Activated B cell treated with CpG ODN at 0.5 μM for 24 hours (primary cell): ENCODE measurements around the gene CYTL1. TPM values are rescaled to one million over a fixed set of nuclear protein-coding genes. Genes with fewer than 3 reads are reported as not detected.

Experiments
- ATAC-seq: fragments of 200-7000 bp; cut with Tn5 transposase; one replicate; pipeline ENCODE4 v1.10.0; 2021; ENCODE audit warnings: low read depth, mild to moderate bottlenecking, moderate library complexity
- CTCF ChIA-PET: fragments of 350-600 bp; sonication (Branson Sonifier 250); formaldehyde crosslinking; loops from one replicate; lab custom pipeline; 2021; ENCODE audit warnings: antibody characterized with exemption; lab: Charles Lee
- POLR2A ChIA-PET: fragments of 350-600 bp; sonication (Branson Sonifier 250); formaldehyde crosslinking; loops from one replicate; lab custom pipeline; 2021; ENCODE audit warnings: antibody characterized with exemption; lab: Charles Lee
- DNase-seq: peaks from one replicate; pipeline ENCODE4 v3.0.0; 2022
- H3K27ac Mint-ChIP-seq: one replicate; pipeline ENCODE4 v1.8.0; 2020; ENCODE audit warnings: mixed read lengths
- H3K27me3 Mint-ChIP-seq: one replicate; pipeline ENCODE4 v1.8.0; 2021; ENCODE audit warnings: mixed read lengths
- H3K36me3 Mint-ChIP-seq: one replicate; pipeline ENCODE4 v1.8.0; 2021; ENCODE audit warnings: low read depth, mixed read lengths
- H3K4me1 Mint-ChIP-seq: one replicate; pipeline ENCODE4 v1.8.0; 2021; ENCODE audit warnings: mixed read lengths
- H3K4me3 Mint-ChIP-seq: one replicate; pipeline ENCODE4 v1.8.0; 2020; ENCODE audit warnings: mild to moderate bottlenecking, mixed read lengths
- H3K9me3 Mint-ChIP-seq: one replicate; pipeline ENCODE4 v1.8.0; 2020; ENCODE audit warnings: mixed read lengths
- CTCF ChIP-seq: fragments of 200-600 bp; IDR thresholded peaks from one replicate; pipeline ENCODE4 v1.8.0; 2022; ENCODE audit warnings: antibody characterized with exemption, mild to moderate bottlenecking
- intact Hi-C: fragments of 100-400 bp; cut with micrococcal nuclease; formaldehyde crosslinking; loops from one replicate; pipeline ENCODE4 v1.15.1; 2024
- total RNA-seq: library from RNA; stranded (reverse); gene quantifications from 2 replicates; pipeline ENCODE4 v1.2.3, GENCODE V29; 2022

The CYTL1 gene
- total RNA-seq, 1 donor from 2014 or later, result not detected

DNA sequence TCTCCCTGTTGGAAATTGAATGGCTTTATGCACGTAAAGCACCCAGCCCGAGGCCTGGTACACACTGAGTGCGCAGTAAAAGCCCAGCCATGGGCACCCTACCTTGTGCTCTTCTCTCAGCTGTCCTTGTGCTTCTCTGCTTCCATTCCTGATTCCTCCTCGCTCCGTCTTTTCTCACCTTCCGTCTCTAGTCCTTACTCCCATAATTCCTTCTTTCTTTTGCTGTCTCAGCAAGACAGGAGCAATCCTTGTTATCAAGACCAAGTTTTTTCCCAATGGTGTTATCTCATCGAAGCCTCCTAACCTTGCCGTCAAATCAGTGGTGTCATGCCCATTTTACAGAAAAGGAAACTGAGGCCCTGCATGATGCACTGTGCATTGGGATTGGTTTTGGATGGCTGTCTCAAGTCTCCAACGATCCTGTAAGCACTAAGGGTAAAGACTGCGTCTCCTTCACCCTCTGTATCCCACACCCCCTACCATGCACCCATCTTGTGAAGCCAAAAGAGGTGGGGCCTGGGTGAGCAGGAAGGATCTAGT, 30.1 kb downstream of the CYTL1 start:
- no peak for ATAC-seq
- H3K27ac Mint-ChIP-seq, result no peak overlapping the region
- H3K27me3 Mint-ChIP-seq, result peaks cover under 1% of the 10 kb centered on the region
- H3K4me3 Mint-ChIP-seq, result no peak overlapping the region
- H3K9me3 Mint-ChIP-seq, result no peaks in the 10 kb centered on the region
- no peak for TF ChIP-seq CTCF
- H3K36me3 Mint-ChIP-seq, result no peaks in the 10 kb centered on the region
- POLR2A ChIA-PET, result no interaction called here
- H3K4me1 Mint-ChIP-seq, result no peaks in the 10 kb centered on the region
- no peak for DNase-seq
- CTCF ChIA-PET, result no interaction called here
- intact Hi-C loops, result no loop called here

DNA sequence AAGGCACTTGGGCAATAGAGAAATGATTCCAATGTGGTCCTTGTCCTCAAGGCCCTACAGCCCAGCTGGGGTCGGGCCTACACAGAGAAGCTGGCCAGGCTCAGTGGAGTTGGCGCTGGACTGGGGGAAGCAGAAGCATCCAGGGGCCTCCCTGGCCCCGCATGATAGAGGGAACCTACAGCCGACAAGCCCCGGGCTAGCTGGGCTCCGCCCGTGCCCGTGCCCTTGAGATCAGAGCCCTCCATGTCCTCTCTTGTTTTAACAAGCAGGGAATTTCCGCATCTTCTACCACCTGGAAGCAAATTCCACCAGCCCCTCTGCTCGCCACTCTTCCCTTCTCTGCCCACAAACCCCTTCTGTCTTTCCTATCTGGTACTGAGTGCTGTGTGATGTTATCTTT, 31.6 kb downstream of the CYTL1 start:
- no peak overlapping the region for H3K4me3 Mint-ChIP-seq
- H3K9me3 Mint-ChIP-seq, result no peaks in the 10 kb centered on the region
- no peaks in the 10 kb centered on the region for H3K36me3 Mint-ChIP-seq
- CTCF ChIA-PET, result no interaction called here
- POLR2A ChIA-PET, result no interaction called here
- DNase-seq, result no peak
- TF ChIP-seq CTCF, result no peak
- no peak overlapping the region for H3K27ac Mint-ChIP-seq
- no peaks in the 10 kb centered on the region for H3K4me1 Mint-ChIP-seq
- no peaks in the 10 kb centered on the region for H3K27me3 Mint-ChIP-seq
- no peak for ATAC-seq
- intact Hi-C loops, result no loop called here

GRCh38 chr4:4986841-4987240, 32.4 kb downstream of the CYTL1 start:
- intact Hi-C loops, result no loop called here
- no peak overlapping the region for H3K4me3 Mint-ChIP-seq
- DNase-seq (no peak), ATAC-seq (no peak)
- POLR2A ChIA-PET, result no interaction called here
- no peaks in the 10 kb centered on the region for H3K9me3 Mint-ChIP-seq
- no peaks in the 10 kb centered on the region for H3K27me3 Mint-ChIP-seq
- no peak overlapping the region for H3K27ac Mint-ChIP-seq
- CTCF ChIA-PET, result interaction anchor here (1.1 kb wide), 1 partner anchor 98 kb away, joined by 3 read pairs; no protein-coding TSS in a partner anchor
- no peaks in the 10 kb centered on the region for H3K36me3 Mint-ChIP-seq
- TF ChIP-seq CTCF, result no peak
- H3K4me1 Mint-ChIP-seq, result no peaks in the 10 kb centered on the region

- no peak overlapping the region for H3K27ac Mint-ChIP-seq
- no peaks in the 10 kb centered on the region for H3K36me3 Mint-ChIP-seq
- TF ChIP-seq CTCF, result no peak
- no peaks in the 10 kb centered on the region for H3K27me3 Mint-ChIP-seq
- H3K4me1 Mint-ChIP-seq, result no peaks in the 10 kb centered on the region
- H3K9me3 Mint-ChIP-seq, result no peaks in the 10 kb centered on the region
- intact Hi-C loops, result no loop called here
- ATAC-seq, result no peak
- no peak for DNase-seq
- no peak overlapping the region for H3K4me3 Mint-ChIP-seq
- ChIA-PET POLR2A (no interaction called here), CTCF (interaction anchor here (1.1 to 1.5 kb wide), 2 partner anchors 42 to 97 kb away, joined by 3 read pairs; no protein-coding TSS in a partner anchor)
Observed at GRCh38 chr4:4985844-4986243, 33.4 kb downstream of the CYTL1 start.

DNA sequence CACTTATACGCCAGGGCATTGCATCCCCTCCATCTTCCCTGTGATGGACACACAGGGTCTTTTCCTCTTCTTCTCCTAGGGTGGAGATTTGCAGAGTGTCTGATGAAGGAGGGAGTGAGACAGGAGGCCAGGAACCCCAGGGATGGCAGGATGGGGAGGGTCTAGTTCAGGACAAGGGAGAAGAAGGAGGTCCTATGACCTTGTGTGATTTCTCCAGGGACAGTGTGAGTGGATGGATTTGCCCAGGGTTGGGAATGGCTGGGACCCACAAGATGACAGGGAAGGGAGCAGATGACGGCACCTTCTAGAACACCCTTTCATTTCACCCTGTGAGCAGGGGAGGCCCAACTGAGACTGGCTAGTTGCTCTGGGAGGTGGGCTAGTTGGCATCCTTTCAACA, 34.2 kb downstream of the CYTL1 start:
- ChIA-PET CTCF (interaction anchor here (1.5 kb wide), 1 partner anchor 41 kb away, joined by 3 read pairs; no protein-coding TSS in a partner anchor), POLR2A (no interaction called here)
- H3K27me3 Mint-ChIP-seq, result no peaks in the 10 kb centered on the region
- TF ChIP-seq CTCF, result no peak
- no peaks in the 10 kb centered on the region for H3K9me3 Mint-ChIP-seq
- no peak overlapping the region for H3K4me3 Mint-ChIP-seq
- ATAC-seq (no peak), DNase-seq (no peak)
- intact Hi-C loops, result no loop called here
- H3K4me1 Mint-ChIP-seq, result no peaks in the 10 kb centered on the region
- no peak overlapping the region for H3K27ac Mint-ChIP-seq
- no peaks in the 10 kb centered on the region for H3K36me3 Mint-ChIP-seq
